Heart right ventricle (tissue), 16 donors: ENCODE results near the gene SLC22A8. TPM values are rescaled to one million over a fixed set of nuclear protein-coding genes. Genes with fewer than 3 reads are reported as not detected.
"Not testable (repeated sequence)": the region's sequence is repeated elsewhere in the genome, so short reads cannot be mapped to it uniquely, and the experiment has no call there.

Experiments
- ATAC-seq, 8 donors: fragments of 200-7000 bp; cut with Tn5 transposase; one replicate each; pipeline ENCODE4 v1.9.1; 2020; ENCODE audit warnings: mild to moderate bottlenecking in 8 of 8, moderate library complexity in 8 of 8, moderate number of reproducible peaks in 1 of 8
- DNase-seq, 2 donors: peaks; one replicate each; pipeline ENCODE4 v3.0.0-alpha.2; 2020
- H3K27ac ChIP-seq, 10 donors: fragments of 200-600 bp; sonication (generic) in 2 of 10; one replicate each; pipeline versions ENCODE4 v1.5.0 to v1.8.0; 2020 to 2022; ENCODE audit warnings: mild to moderate bottlenecking in 3 of 10
- H3K27me3 ChIP-seq, 7 donors: fragments of 200-600 bp; one replicate each; pipeline ENCODE4 v1.8.0; 2021 to 2022; ENCODE audit warnings: mild to moderate bottlenecking in 2 of 7
- H3K36me3 ChIP-seq, 9 donors: fragments of 200-600 bp; sonication (generic) in 1 of 9; one replicate each; pipeline versions ENCODE4 v1.5.0 to v1.8.0; 2020 to 2022; ENCODE audit warnings: mild to moderate bottlenecking in 2 of 9
- H3K4me1 ChIP-seq, 9 donors: fragments of 200-600 bp; sonication (generic) in 1 of 9; one replicate each; pipeline versions ENCODE4 v1.5.0 to v1.8.0; 2020 to 2022; ENCODE audit warnings: mild to moderate bottlenecking in 4 of 9
- H3K4me3 ChIP-seq, 10 donors: fragments of 200-600 bp; sonication (generic) in 2 of 10; one replicate each; pipeline versions ENCODE4 v1.5.0 to v1.8.0; 2020 to 2022; ENCODE audit warnings: mild to moderate bottlenecking in 7 of 10, moderate library complexity in 2 of 10
- H3K9me3 ChIP-seq, 11 donors: fragments of 200-600 bp in 10 of 11; sonication (generic) in 2 of 11; one replicate each; pipeline versions ENCODE4 v1.5.0 to v1.8.0; 2013 to 2022; ENCODE audit warnings: mild to moderate bottlenecking in 2 of 11, control low read depth in 1 of 11, moderate library complexity in 1 of 11
- CTCF ChIP-seq, 9 donors: fragments of 200-600 bp; sonication (generic) in 2 of 9; IDR thresholded peaks; one replicate each; pipeline versions ENCODE4 v1.5.0 to v1.8.0; 2021 to 2022; ENCODE audit warnings: antibody characterized with exemption in 9 of 9, mild to moderate bottlenecking in 5 of 9, moderate library complexity in 1 of 9
- WGBS, 2 donors: extraction: QIAGEN DNeasy Blood & Tissue Kit; methylation state at CpG; one replicate each; pipeline ENCODE4 v1.1.7; 2013; ENCODE audit warnings: inconsistent platforms in 1 of 2; 5-methylcytosine and 5-hydroxymethylcytosine counted together
- intact Hi-C, 10 donors: fragments of 100-400 bp; cut with DNase I; formaldehyde crosslinking; loops; one replicate each; pipeline versions ENCODE4 v1.11.1 to v1.14.2; 2022
- polyA plus RNA-seq, 2 donors: library from polyadenylated mRNA; stranded (reverse); fragments of 200-250 nt; gene quantifications; one replicate each; pipeline ENCODE4 v1.2.3, GENCODE V29; 2013
- total RNA-seq, 10 donors: library from RNA; stranded (reverse); fragmentation: NEBNext Ultra II Directional in 3 of 10; extraction: Animal tissue kit (Norgen Biotek cat#: 25700) in 3 of 10; gene quantifications; one replicate each; pipeline versions ENCODE4 v1.2.1 to v1.2.4, GENCODE V29; 2021 to 2023
- donor health status: Arrhythmogenic right ventricular cardiomyopathy.
- donor health status: ischemic (EF 13 %, LVEDD 7.1; RV severe dilation, severe dysfunction).
- donor health status: healthy with polysubstance abuse.
- donor health status: DM: no; HTN: yes; CAD: no.
- donor health status: DM: no; HTN: no; CAD: no.
- donor health status: ischemic (EF 25% LVEDD 6.9; RV normal size, moderate dysfunction).
- donor health status: ischemic (EF 25% LVEDD 5.7; RV mildly dilated, moderate dysfunction).
- donor health status: healthy.
- donor health status: DM: yes; HTN: yes; CAD: no.
- donor health status: Ischemic cardiomyopathy.
- donor health status: ischemic (EF 35%, LVEDD 5.7; RV mildly dilated, moderate dysfunction).
- donor health status: nonischemic (EF 11% LVEDD 7.7; RV severe dilation, severe dysfunction).
- donor health status: DM: yes; HTN: yes; CAD: no.
- donor health status: PGD.
- donor health status: ischemic (EF 29% LVEDD 5.4; RV normal size, mild dysfunction).
- donor health status: nonischemic (EF 23%, LVEDD 6.1; RV moderate dilation, normal function).

SLC22A8 gene
- total and polyA plus RNA-seq, 12 donors, result not detected

- Histone ChIP-seq H3K36me3 (no peaks in the 10 kb centered on the region), H3K4me3 (no peak overlapping the region), H3K4me1 (peaks cover 0 to 7% (median under 1%) of the 10 kb centered on the region in 9 donors), H3K27me3 (peaks cover 0 to 4% (median 0%) of the 10 kb centered on the region in 7 donors), H3K9me3 (no peaks in the 10 kb centered on the region), H3K27ac (no peak overlapping the region)
- 73 to 76% methylated on average over 4 of the region's 4 CpGs for WGBS, 2 donors
- DNase-seq, result no peak
- no peak for TF ChIP-seq CTCF (IDR thresholded peaks at IDR 0.05)
- no peak for ATAC-seq
- intact Hi-C loops, result no loop called here
These were observed 61.8 kb downstream of the SLC22A8 start for GRCh38 chr11:62953811-62954210.

- TF ChIP-seq CTCF (IDR thresholded peaks at IDR 0.05), result no peak
- ATAC-seq, result no peak
- no peaks in the 10 kb centered on the region for H3K36me3 ChIP-seq
- no peak for DNase-seq
- no peak overlapping the region for H3K4me3 ChIP-seq
- peaks cover 0 to 11% (median 0%) of the 10 kb centered on the region in 11 donors for H3K9me3 ChIP-seq
- no peak overlapping the region for H3K27ac ChIP-seq
- intact Hi-C loops, result no loop called here
- 76 to 83% methylated on average over 7 of the region's 7 CpGs for WGBS, 2 donors
- H3K4me1 ChIP-seq, result no peaks in the 10 kb centered on the region
- peaks cover 0 to 4% (median 0%) of the 10 kb centered on the region in 7 donors for H3K27me3 ChIP-seq
These were observed 66.8 kb downstream of the SLC22A8 start for GRCh38 chr11:62948765-62949320.

- ATAC-seq, H3K4me3 ChIP-seq, H3K4me1 ChIP-seq, H3K36me3 ChIP-seq, intact Hi-C loops, DNase-seq, H3K27me3 ChIP-seq, H3K27ac ChIP-seq: not testable (repeated sequence)
- H3K9me3 ChIP-seq, result peaks cover 0 to 11% (median 0%) of the 10 kb centered on the region in 11 donors
- 95% methylated on average over 10 of the region's 10 CpGs for WGBS, 2 donors
These were observed 70.1 kb downstream of the SLC22A8 start for GRCh38 chr11:62945538-62945937.

Other genes starting within 250 kb of the SLC22A8 start
- 10 to 100 TPM in 3 of 10 donors, 1 to 10 TPM in 7; 7.7 to 14.7 (median 9.0) TPM for gene TAF6L, start 244.4 kb downstream of the SLC22A8 start, total RNA-seq
- gene TAF6L, start 244.4 kb downstream of the SLC22A8 start, polyA plus RNA-seq, result 10 to 100 TPM; 12.7 to 18.9 TPM
- 10 to 100 TPM in 8 of 10 donors, 1 to 10 TPM in 2; 9.4 to 27.2 (median 17.4) TPM for gene TMEM179B, start 228.4 kb downstream of the SLC22A8 start, total RNA-seq
- 10 to 100 TPM; 24.8 to 54.4 TPM for gene TMEM179B, start 228.4 kb downstream of the SLC22A8 start, polyA plus RNA-seq
- 10 to 100 TPM; 21.9 to 28.6 (median 23.5) TPM for gene TMEM223, start 223.8 kb downstream of the SLC22A8 start, total RNA-seq
- 10 to 100 TPM; 30.9 to 75.3 TPM for gene TMEM223, start 223.8 kb downstream of the SLC22A8 start, polyA plus RNA-seq
- gene NXF1, start 210.4 kb downstream of the SLC22A8 start, total RNA-seq, result 10 to 100 TPM; 28.3 to 58.7 (median 36.7) TPM
- 10 to 100 TPM; 66.6 to 96.7 TPM for gene NXF1, start 210.4 kb downstream of the SLC22A8 start, polyA plus RNA-seq
- 10 to 100 TPM; 16.8 to 27.0 (median 19.0) TPM for gene STX5, start 183.8 kb downstream of the SLC22A8 start, total RNA-seq
- gene STX5, start 183.8 kb downstream of the SLC22A8 start, polyA plus RNA-seq, result 10 to 100 TPM; 13.6 to 31.9 TPM
- not detected for gene TEX54, start 183.0 kb downstream of the SLC22A8 start, total RNA-seq
- not detected for gene TEX54, start 183.0 kb downstream of the SLC22A8 start, polyA plus RNA-seq
- 10 to 100 TPM; 17.7 to 31.2 (median 22.9) TPM for gene WDR74, start 176.3 kb downstream of the SLC22A8 start, total RNA-seq
- 10 to 100 TPM; 48.3 to 62.4 TPM for gene WDR74, start 176.3 kb downstream of the SLC22A8 start, polyA plus RNA-seq
- gene SLC3A2, start 134.9 kb downstream of the SLC22A8 start, total RNA-seq, result 10 to 100 TPM; 32.0 to 78.4 (median 42.6) TPM
- 100 to 1,000 TPM in 1 of 2 donors, 10 to 100 TPM in 1; 36.2 to 110 TPM for gene SLC3A2, start 134.9 kb downstream of the SLC22A8 start, polyA plus RNA-seq
- gene CHRM1, start 94.5 kb downstream of the SLC22A8 start, total RNA-seq, result not detected
- not detected for gene CHRM1, start 94.5 kb downstream of the SLC22A8 start, polyA plus RNA-seq
- gene SLC22A6, start 30.9 kb downstream of the SLC22A8 start, total RNA-seq, result not detected
- not detected for gene SLC22A6, start 30.9 kb downstream of the SLC22A8 start, polyA plus RNA-seq
- not detected for gene SLC22A24, start 128.4 kb upstream of the SLC22A8 start, total RNA-seq
- gene SLC22A24, start 128.4 kb upstream of the SLC22A8 start, polyA plus RNA-seq, result not detected
- not detected for gene SLC22A25, start 227.8 kb upstream of the SLC22A8 start, total RNA-seq
- gene SLC22A25, start 227.8 kb upstream of the SLC22A8 start, polyA plus RNA-seq, result not detected